Keratinocyte (primary cell): ENCODE results near the gene ARID3B.

Experiments
- CTCF ChIP-seq, 3 experiments: IDR thresholded peaks in 1 of 3; conservative IDR thresholded peaks in 1 of 3; optimal IDR thresholded peaks in 1 of 3; 2 replicates in 2 of 3; 3 replicates in 1 of 3; pipeline versions ENCODE3 to v1.5.1; 2011; ENCODE audit warnings: low read length in 3 of 3, mild to moderate bottlenecking in 3 of 3, moderate library complexity in 2 of 3, control low read depth in 1 of 3, inconsistent platforms in 1 of 3; ENCODE audit not compliant: insufficient read depth in 2 of 3; ENCODE audit errors: extremely low read depth in 1 of 3
- EZH2 ChIP-seq: IDR thresholded peaks from one replicate; pipeline ENCODE4 v1.6.1; 2012; ENCODE audit warnings: inconsistent platforms, mild to moderate bottlenecking, low read length, moderate library complexity

- no peak for TF ChIP-seq CTCF (optimal IDR thresholded peaks at IDR 0.05 in 1 of 3, IDR thresholded peaks at IDR 0.05 in 1 of 3, conservative IDR thresholded peaks at IDR 0.05 in 1 of 3; ENCODE audit: extremely low read depth in 1 of 3, insufficient read depth in 2 of 3, low read length in 3 of 3)
- TF ChIP-seq EZH2: no peak
These were observed 44.4 kb upstream of the ARID3B start for GRCh38 chr15:74496648-74497047.
